Left ventricle myocardium superior (tissue), 1 donor: Measurements from ENCODE around the gene MESP1. TPM values are rescaled to one million over a fixed set of nuclear protein-coding genes. Genes with fewer than 3 reads are reported as not detected.
A peak's percentile ranks its signal among the peaks of the same experiment; 100 is the strongest.

Experiments
- ATAC-seq: fragments of 200-7000 bp; cut with Tn5 transposase; one replicate; pipeline ENCODE4 v1.9.1; 2020; ENCODE audit warnings: mild to moderate bottlenecking, moderate library complexity
- DNase-seq: peaks from one replicate; pipeline ENCODE4 v3.0.0-alpha.2; 2020
- intact Hi-C: fragments of 100-400 bp; cut with micrococcal nuclease; formaldehyde crosslinking; loops from one replicate; pipeline ENCODE4 v1.11.0; 2022
- total RNA-seq: library from RNA; stranded (reverse); fragmentation: NEBNext Ultra II Directional; extraction: Animal tissue kit (Norgen Biotek cat#: 25700); gene quantifications from one replicate; pipeline ENCODE4 v1.2.1, GENCODE V29; 2021
- donor health status: DM: no; HTN: yes; CAD: no; lungs with severe emphysema.

The MESP1 gene
- total RNA-seq, 1 donor from 2014 or later, result 8.4 TPM

GRCh38 chr15:89743011-89743410, 8.0 kb downstream of the MESP1 start:
- no peak for ATAC-seq
- no peak for DNase-seq
- intact Hi-C loops, result no loop called here

- intact Hi-C loops, result no loop called here
- DNase-seq, result no peak
- peak; percentile 91 for ATAC-seq
These were observed 10.9 kb downstream of the MESP1 start for GRCh38 chr15:89740137-89740536.

GRCh38 chr15:89735773-89736172, 15.3 kb downstream of the MESP1 start:
- ATAC-seq (no peak), DNase-seq (no peak)
- intact Hi-C loops, result no loop called here

- intact Hi-C loops, result no loop called here
- ATAC-seq, result no peak
- DNase-seq, result no peak
These were observed 18.4 kb downstream of the MESP1 start for GRCh38 chr15:89732451-89733172.

- DNase-seq, result no peak
- no peak for ATAC-seq
- intact Hi-C loops, result no loop called here
These were observed 19.8 kb downstream of the MESP1 start for GRCh38 chr15:89731275-89731674.

- DNase-seq (no peak), ATAC-seq (peak; percentile 75)
- intact Hi-C loops, result no loop called here
These were observed 22.8 kb downstream of the MESP1 start for GRCh38 chr15:89728254-89728653.

- ATAC-seq, result no peak
- intact Hi-C loops, result no loop called here
- no peak for DNase-seq
These were observed 26.0 kb downstream of the MESP1 start for GRCh38 chr15:89725064-89725463.

GRCh38 chr15:89724621-89725020, 26.4 kb downstream of the MESP1 start:
- DNase-seq, result no peak
- intact Hi-C loops, result no loop called here
- no peak for ATAC-seq

- intact Hi-C loops, result no loop called here
- ATAC-seq, result no peak
- DNase-seq, result no peak
These were observed 28.0 kb downstream of the MESP1 start for GRCh38 chr15:89723031-89723430.

- DNase-seq (no peak), ATAC-seq (no peak)
- intact Hi-C loops, result no loop called here
These were observed 36.3 kb downstream of the MESP1 start for GRCh38 chr15:89714775-89715174.

- intact Hi-C loops, result no loop called here
These were observed 43.5 kb downstream of the MESP1 start for GRCh38 chr15:89707577-89707976.

GRCh38 chr15:89704411-89704810, 46.6 kb downstream of the MESP1 start:
- DNase-seq (no peak), ATAC-seq (no peak)
- intact Hi-C loops, result no loop called here

More at GRCh38 chr15:89707577-89707976, 43.5 kb downstream of the MESP1 start:
- ATAC-seq, result no peak
- no peak for DNase-seq

Other genes starting within 250 kb of the MESP1 start
- gene TICRR, start 175.8 kb downstream of the MESP1 start, total RNA-seq, result 0.12 TPM
- 2.2 TPM for gene KIF7, start 95.8 kb downstream of the MESP1 start, total RNA-seq
- 4.7 TPM for gene PLIN1, start 71.9 kb downstream of the MESP1 start, total RNA-seq
- 13.9 TPM for gene PEX11A, start 60.5 kb downstream of the MESP1 start, total RNA-seq
- not detected for gene WDR93, start 60.4 kb downstream of the MESP1 start, total RNA-seq
- 0.20 TPM for gene MESP2, start 25.1 kb upstream of the MESP1 start, total RNA-seq
- 7.7 TPM for gene ANPEP, start 63.6 kb upstream of the MESP1 start, total RNA-seq
- gene AP3S2, start 142.7 kb upstream of the MESP1 start, total RNA-seq, result 46.6 TPM
- 11.3 TPM for gene ARPIN, start 161.7 kb upstream of the MESP1 start, total RNA-seq